H1 (cell line): ENCODE measurements around the gene STX2. TPM values are rescaled to one million over a fixed set of nuclear protein-coding genes. Genes with fewer than 3 reads are reported as not detected.

Source experiments
- POLR2A ChIP-seq, 2 experiments: IDR thresholded peaks; 1 replicate in 1 of 2; 2 replicates in 1 of 2; pipeline ENCODE4 v1.6.1; 2011; ENCODE audit warnings: low read depth in 2 of 2, low read length in 2 of 2, mild to moderate bottlenecking in 2 of 2; ENCODE audit errors: control extremely low read depth in 1 of 2
- RXRA ChIP-seq: IDR thresholded peaks from 2 replicates; pipeline ENCODE4 v1.6.1; 2011; ENCODE audit warnings: low read depth, mild to moderate bottlenecking, low read length, moderate library complexity; ENCODE audit not compliant: insufficient read depth
- polyA plus RNA-seq, 7 experiments: library from polyadenylated mRNA; depleted of rRNA in 3 of 7; stranded (reverse) in 5 of 7; unstranded in 2 of 7; fragments of >200 nt in 5 of 7; fragments of 200-250 nt in 2 of 7; gene quantifications; 1 replicate in 5 of 7; 2 replicates in 1 of 7; 4 replicates in 1 of 7; pipeline versions ENCODE4 v1.2.1 to v1.2.3, GENCODE V29; 2011 to 2013; ENCODE audit warnings: missing spikeins in 2 of 7, mixed read lengths in 2 of 7
- total RNA-seq: library from RNA; stranded (reverse); fragmentation: NEBNext Ultra II Directional; extraction: Animal tissue kit (Norgen Biotek cat#: 25700); gene quantifications from 2 replicates; pipeline ENCODE4 v1.2.1, GENCODE V29; 2021

STX2 gene
- total and polyA plus RNA-seq, 2 of the 8 experiments (the other 6 are each of a cell fraction or from before 2014, with no cell fraction given): 20.0 to 26.3 TPM

DNA sequence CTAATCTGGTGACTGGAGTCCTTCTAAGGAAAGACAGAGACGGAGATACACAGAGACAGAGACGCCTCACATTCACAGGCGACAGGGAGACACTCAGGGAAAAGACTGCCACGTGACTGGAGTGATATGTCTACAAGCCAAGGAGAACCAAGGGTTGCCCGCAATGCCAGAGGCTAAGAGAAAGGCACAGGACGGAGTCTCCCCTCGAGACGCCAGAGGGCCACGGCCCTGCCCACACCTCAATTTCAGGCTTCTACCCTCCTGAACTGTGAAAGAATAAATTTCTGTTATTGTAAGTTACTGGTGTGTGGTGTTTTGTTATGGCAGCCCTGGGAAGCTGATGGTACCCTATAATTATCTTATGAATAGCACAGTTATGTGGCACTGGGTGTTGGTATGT lies 21.3 kb upstream of the STX2 start (continued):
- TF ChIP-seq RXRA (no peak), POLR2A (IDR thresholded peaks at IDR 0.05; ENCODE audit: control extremely low read depth in 1 of 2, low read depth in 2 of 2, low read length in 2 of 2) (no peak)
